HG03280 (cell line): ENCODE data around the gene HPS1.

Source experiments
- ATAC-seq: cut with Tn5 transposase; IDR thresholded peaks from one replicate; pipeline ENCODE4 v1.9.1; 2021; ENCODE audit warnings: mild to moderate bottlenecking, moderate library complexity; ENCODE audit not compliant: unreplicated experiment

The HPS1 gene

GRCh38 chr10:98433881-98434732, 12.6 kb downstream of the HPS1 start:
- ATAC-seq: no peak

GRCh38 chr10:98433371-98433770, 13.4 kb downstream of the HPS1 start:
- ATAC-seq: no peak

DNA sequence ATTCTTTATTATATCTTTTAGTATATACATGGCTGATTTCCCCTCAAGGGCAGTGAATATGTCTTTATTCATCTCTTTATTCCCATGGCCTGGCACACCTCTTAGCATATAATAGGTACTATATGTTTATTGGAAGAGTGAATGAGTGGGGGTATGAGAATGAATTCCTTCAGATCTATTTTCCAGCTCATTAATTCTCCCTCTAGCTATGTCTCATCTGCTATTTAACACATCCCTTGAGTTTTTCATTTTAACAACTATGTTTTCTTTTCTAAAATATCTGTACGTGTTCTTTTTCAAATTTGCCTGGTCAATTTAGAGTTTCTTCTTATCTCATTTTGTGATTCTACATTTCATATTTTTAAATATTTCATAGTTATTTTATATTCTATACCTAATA, 14.4 kb downstream of the HPS1 start:
- ATAC-seq: no peak

GRCh38 chr10:98431016-98431415, 15.7 kb downstream of the HPS1 start:
- ATAC-seq: no peak

DNA sequence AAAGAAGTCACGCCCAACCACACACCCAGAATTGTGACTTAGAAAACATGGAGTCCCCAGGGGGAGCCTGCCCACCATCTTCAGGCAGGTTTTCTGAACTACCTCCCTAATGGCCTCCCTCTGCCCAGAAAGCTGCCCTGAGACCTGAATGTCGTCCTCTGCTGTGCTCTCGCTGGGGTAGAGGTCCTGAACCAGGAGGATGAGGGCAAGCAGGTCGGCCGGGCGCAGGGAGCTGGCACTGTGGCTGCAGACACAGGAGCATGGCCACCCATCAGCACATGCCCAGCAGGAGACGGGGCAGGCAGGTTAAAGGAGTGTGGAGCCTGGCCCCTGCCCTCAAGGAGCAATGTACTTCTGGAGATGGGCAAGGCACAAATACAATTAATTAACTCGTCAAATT, 16.3 kb downstream of the HPS1 start:
- ATAC-seq: no peak

GRCh38 chr10:98429320-98430072, 17.2 kb downstream of the HPS1 start:
- ATAC-seq: no peak

DNA sequence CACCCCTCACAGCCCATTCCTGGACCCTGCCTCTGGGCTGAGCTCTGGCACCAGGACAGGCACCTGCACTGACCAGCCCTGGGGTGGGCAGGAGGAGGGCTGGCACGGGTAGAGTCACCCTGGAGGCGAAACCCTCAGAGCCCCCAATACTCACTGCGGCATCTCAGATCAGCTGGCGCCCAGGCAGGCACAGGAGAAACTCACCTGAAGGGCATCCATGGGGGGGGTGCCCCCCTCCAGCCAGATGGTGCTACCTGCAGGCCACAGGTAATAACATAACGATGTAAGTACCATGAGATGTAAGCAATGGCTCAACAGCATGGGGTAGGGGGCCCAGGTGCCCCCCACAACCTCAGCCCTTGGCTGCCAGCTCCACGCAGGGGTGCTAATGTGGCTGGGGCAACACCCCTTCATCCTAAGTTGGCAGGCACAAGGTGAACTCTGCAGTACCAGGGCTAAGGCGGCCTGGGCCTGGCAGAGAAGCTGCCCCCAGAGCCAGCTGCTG, 19.7 kb downstream of the HPS1 start:
- no peak for ATAC-seq

- ATAC-seq: peak; percentile 68
Measured at GRCh38 chr10:98425511-98426352, 21.0 kb downstream of the HPS1 start.

- ATAC-seq: no peak
Measured at GRCh38 chr10:98424295-98425254, 22.2 kb downstream of the HPS1 start.

- ATAC-seq: no peak
Measured at GRCh38 chr10:98423691-98424120, 23.0 kb downstream of the HPS1 start.

DNA sequence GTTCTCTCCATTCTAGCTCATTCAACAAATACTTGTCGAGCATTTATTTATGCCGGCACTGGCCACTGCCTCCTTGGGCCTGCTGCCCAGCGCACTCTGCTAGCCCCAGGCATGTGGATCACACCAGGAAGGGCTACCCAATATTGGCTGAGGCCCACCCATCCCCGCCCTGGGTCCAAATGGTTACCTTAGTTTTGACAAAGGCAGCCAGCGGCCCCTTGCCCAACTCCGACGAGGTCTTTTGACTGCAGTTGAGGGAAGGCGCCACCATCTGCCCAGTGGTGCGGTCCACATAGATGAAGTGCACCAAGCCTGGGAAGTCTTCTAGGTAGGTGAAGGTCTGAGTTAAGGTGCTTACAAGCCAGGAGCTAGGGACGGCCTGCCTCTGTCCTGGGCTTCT, 24.6 kb downstream of the HPS1 start:
- no peak for ATAC-seq

- no peak for ATAC-seq
Measured at GRCh38 chr10:98420786-98421185, 25.9 kb downstream of the HPS1 start.

GRCh38 chr10:98419469-98420261, 27.1 kb downstream of the HPS1 start:
- no peak for ATAC-seq

- ATAC-seq: no peak
Measured at GRCh38 chr10:98418665-98419468, 27.9 kb downstream of the HPS1 start.

GRCh38 chr10:98417973-98418664, 28.6 kb downstream of the HPS1 start:
- ATAC-seq: no peak

- no peak for ATAC-seq
Measured at GRCh38 chr10:98417481-98417959, 29.2 kb downstream of the HPS1 start.

DNA sequence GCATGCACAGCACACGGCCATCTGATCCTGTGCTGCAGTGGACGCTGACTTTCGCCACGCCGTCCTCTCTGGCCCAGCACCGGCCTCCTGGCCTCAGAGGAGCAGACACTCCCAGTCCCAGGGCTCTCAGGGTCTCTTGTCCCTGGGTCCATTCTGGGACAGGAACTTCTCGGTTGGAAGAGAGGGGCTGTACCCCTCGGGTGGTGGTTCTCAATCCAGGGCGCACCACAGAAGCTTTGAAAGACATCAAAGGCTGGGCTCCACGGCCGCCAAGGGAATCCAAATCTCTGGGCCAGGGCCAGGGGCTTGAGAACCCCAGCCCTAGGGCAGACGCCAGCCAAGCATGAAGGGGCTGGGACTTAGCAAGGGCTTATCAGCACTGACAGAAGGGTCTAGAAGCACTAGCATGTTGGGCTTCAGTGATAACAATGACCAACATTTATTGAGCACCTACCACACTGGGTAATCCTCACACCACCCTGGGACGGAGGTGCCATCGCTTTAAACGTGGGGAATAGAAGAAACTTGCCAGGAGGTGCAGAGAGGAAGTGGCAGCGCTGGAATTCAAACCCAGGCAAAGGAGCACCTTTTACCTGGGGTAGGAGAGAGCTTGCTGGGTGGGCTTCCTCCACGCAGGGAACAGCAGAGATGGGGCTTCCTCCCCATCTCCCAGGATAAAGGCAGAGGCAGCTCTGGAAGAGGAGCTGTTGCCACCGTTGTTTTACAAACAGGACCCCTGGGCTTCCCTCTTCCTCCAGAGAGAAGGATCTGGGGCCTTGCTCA, 29.9 kb downstream of the HPS1 start:
- ATAC-seq: no peak
